Measurements from ENCODE around the gene PPM1F. TPM values are rescaled to one million over a fixed set of nuclear protein-coding genes. Genes with fewer than 3 reads are reported as not detected.

The PPM1F gene
- total and polyA plus RNA-seq, 2 donors (not counting 1 experiment from before 2014, with no cell fraction given), result 12.5 to 37.0 TPM

- Histone ChIP-seq H3K36me3 (ENCODE audit: control insufficient read depth, insufficient read depth, low read length) (peaks cover 17% of the 10 kb centered on the region), H4K20me1 (ENCODE audit: control insufficient read depth, extremely low read depth, insufficient read depth, low read length) (no peaks in the 10 kb centered on the region), H2AFZ (ENCODE audit: low read length) (no peak overlapping the region), H3K9me3 (ENCODE audit: control insufficient read depth, insufficient read depth, low read depth, low read length) (no peaks in the 10 kb centered on the region), H3K4me2 (ENCODE audit: extremely low read depth, insufficient read depth, low read length) (no peak overlapping the region), H3K79me2 (ENCODE audit: control insufficient read depth, insufficient read depth, low read length) (no peaks in the 10 kb centered on the region), H3K27ac (ENCODE audit: insufficient read depth, low read length) (no peak overlapping the region), H3K4me1 (ENCODE audit: control insufficient read depth, extremely low read depth, insufficient read depth, low read length) (no peaks in the 10 kb centered on the region), H3K27me3 (ENCODE audit: control insufficient read depth, insufficient read depth, low read length) (no peaks in the 10 kb centered on the region), H3K9ac (ENCODE audit: insufficient read depth, low read length) (no peak overlapping the region), H3K4me3 (replicated peaks in 1 of 4; ENCODE audit: control extremely low read depth in 1 of 4, insufficient read depth in 1 of 4, low read depth in 3 of 4, low read length in 4 of 4) (no peak overlapping the region)
- DNase-seq (ENCODE audit: low read depth in 2 of 2), result no peak
- no peak for TF ChIP-seq EZH2 (IDR thresholded peaks at IDR 0.05; ENCODE audit: low read length, missing control alignments)
- TF ChIP-seq, protein P1, sequence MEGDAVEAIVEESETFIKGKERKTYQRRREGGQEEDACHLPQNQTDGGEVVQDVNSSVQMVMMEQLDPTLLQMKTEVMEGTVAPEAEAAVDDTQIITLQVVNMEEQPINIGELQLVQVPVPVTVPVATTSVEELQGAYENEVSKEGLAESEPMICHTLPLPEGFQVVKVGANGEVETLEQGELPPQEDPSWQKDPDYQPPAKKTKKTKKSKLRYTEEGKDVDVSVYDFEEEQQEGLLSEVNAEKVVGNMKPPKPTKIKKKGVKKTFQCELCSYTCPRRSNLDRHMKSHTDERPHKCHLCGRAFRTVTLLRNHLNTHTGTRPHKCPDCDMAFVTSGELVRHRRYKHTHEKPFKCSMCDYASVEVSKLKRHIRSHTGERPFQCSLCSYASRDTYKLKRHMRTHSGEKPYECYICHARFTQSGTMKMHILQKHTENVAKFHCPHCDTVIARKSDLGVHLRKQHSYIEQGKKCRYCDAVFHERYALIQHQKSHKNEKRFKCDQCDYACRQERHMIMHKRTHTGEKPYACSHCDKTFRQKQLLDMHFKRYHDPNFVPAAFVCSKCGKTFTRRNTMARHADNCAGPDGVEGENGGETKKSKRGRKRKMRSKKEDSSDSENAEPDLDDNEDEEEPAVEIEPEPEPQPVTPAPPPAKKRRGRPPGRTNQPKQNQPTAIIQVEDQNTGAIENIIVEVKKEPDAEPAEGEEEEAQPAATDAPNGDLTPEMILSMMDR (conservative IDR thresholded peaks at IDR 0.05 in 1 of 2, IDR thresholded peaks at IDR 0.05 in 1 of 2; ENCODE audit: low read depth in 1 of 2, low read length in 2 of 2), result no peak
Measured at GRCh38 chr22:21958360-21959273, 6.0 kb upstream of the PPM1F start.

DNA sequence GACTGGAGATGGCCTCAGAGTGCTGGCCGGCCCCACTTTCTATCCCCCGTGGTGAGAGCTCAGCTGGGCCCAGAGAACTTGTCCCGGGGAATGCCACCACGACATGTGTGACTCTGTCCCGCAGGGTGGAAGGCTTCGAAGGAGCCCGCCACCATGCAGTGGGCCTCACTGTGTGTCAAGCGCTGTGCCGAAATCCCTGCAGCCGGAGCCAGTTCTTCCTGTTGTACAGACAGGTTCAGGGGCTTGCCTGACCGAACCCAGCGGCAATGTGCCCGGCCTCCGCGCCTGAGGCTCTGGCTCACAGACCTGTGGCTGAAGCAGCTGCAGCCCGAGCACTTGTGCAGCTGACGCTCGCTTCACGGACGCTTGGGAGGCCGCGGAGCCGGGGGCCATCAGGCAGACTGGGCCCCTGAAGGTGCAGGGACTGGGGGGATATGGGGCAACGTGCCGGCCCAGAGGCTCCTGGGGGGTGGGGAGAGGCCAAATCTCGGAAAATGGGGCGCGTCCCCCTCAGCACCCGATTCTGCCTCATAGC, 650 bp downstream of the PPM1F start:
- Histone ChIP-seq H3K27me3 (ENCODE audit: control insufficient read depth, insufficient read depth, low read length) (no peaks in the 10 kb centered on the region), H3K36me3 (ENCODE audit: control insufficient read depth, insufficient read depth, low read length) (no peaks in the 10 kb centered on the region), H3K9me3 (ENCODE audit: control insufficient read depth, insufficient read depth, low read depth, low read length) (no peaks in the 10 kb centered on the region), H3K79me2 (ENCODE audit: control insufficient read depth, insufficient read depth, low read length) (peaks cover 21% of the 10 kb centered on the region), H2AFZ (ENCODE audit: low read length) (no peak overlapping the region), H3K27ac (ENCODE audit: insufficient read depth, low read length) (no peak overlapping the region), H3K9ac (ENCODE audit: insufficient read depth, low read length) (peak overlapping the region; percentile 39), H3K4me3 (replicated peaks in 1 of 4; ENCODE audit: control extremely low read depth in 1 of 4, insufficient read depth in 1 of 4, low read depth in 3 of 4, low read length in 4 of 4) (peak overlapping the region; percentile 59 to 86 (median 73)), H4K20me1 (ENCODE audit: control insufficient read depth, extremely low read depth, insufficient read depth, low read length) (no peaks in the 10 kb centered on the region), H3K4me2 (ENCODE audit: extremely low read depth, insufficient read depth, low read length) (peak overlapping the region; percentile 71), H3K4me1 (ENCODE audit: control insufficient read depth, extremely low read depth, insufficient read depth, low read length) (peaks cover 7% of the 10 kb centered on the region)
- TF ChIP-seq EZH2 (IDR thresholded peaks at IDR 0.05; ENCODE audit: low read length, missing control alignments), result no peak
- TF ChIP-seq, protein P1 (conservative IDR thresholded peaks at IDR 0.05 in 1 of 2, IDR thresholded peaks at IDR 0.05 in 1 of 2; ENCODE audit: low read depth in 1 of 2, low read length in 2 of 2), result no peak
- DNase-seq (ENCODE audit: low read depth in 2 of 2), result peak; percentile 36 to 63

DNA sequence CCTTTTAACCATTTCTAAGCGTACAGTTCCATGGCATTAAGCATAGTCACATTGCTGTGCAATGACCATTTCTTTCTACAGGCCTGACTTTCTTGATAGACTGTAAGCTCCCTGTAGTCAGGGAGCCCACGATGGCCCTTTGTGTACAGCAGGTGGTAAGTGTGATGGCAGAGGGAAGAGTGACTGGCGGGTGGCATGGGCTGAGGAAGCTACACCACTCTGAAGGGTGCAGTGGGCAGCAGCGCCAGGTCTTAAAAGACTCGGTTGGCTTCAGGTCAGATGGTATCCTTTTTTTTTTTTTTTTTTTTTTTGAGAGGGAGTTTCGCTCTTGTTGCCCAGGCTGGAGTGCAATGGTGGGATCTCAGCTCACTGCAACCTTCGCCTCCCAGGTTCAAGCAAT, 1.6 kb downstream of the PPM1F start:
- H2AFZ ChIP-seq (ENCODE audit: low read length), result no peak overlapping the region
- peaks cover under 1% of the 10 kb centered on the region for H3K36me3 ChIP-seq (ENCODE audit: control insufficient read depth, insufficient read depth, low read length)
- H3K27me3 ChIP-seq (ENCODE audit: control insufficient read depth, insufficient read depth, low read length), result no peaks in the 10 kb centered on the region
- H3K27ac ChIP-seq (ENCODE audit: insufficient read depth, low read length), result no peak overlapping the region
- no peaks in the 10 kb centered on the region for H4K20me1 ChIP-seq (ENCODE audit: control insufficient read depth, extremely low read depth, insufficient read depth, low read length)
- H3K9ac ChIP-seq (ENCODE audit: insufficient read depth, low read length), result no peak overlapping the region
- H3K79me2 ChIP-seq (ENCODE audit: control insufficient read depth, insufficient read depth, low read length), result peaks cover 28% of the 10 kb centered on the region
- TF ChIP-seq EZH2 (IDR thresholded peaks at IDR 0.05; ENCODE audit: low read length, missing control alignments), result no peak
- TF ChIP-seq, protein P1 (conservative IDR thresholded peaks at IDR 0.05 in 1 of 2, IDR thresholded peaks at IDR 0.05 in 1 of 2; ENCODE audit: low read depth in 1 of 2, low read length in 2 of 2), result no peak
- no peaks in the 10 kb centered on the region for H3K9me3 ChIP-seq (ENCODE audit: control insufficient read depth, insufficient read depth, low read depth, low read length)
- no peak overlapping the region for H3K4me3 ChIP-seq (replicated peaks in 1 of 4; ENCODE audit: control extremely low read depth in 1 of 4, insufficient read depth in 1 of 4, low read depth in 3 of 4, low read length in 4 of 4)
- no peak overlapping the region for H3K4me2 ChIP-seq (ENCODE audit: extremely low read depth, insufficient read depth, low read length)
- no peak for DNase-seq (ENCODE audit: low read depth in 2 of 2)
- H3K4me1 ChIP-seq (ENCODE audit: control insufficient read depth, extremely low read depth, insufficient read depth, low read length), result peaks cover 9% of the 10 kb centered on the region
